ENCODE measurements around the gene KDM2B.

KDM2B gene

DNA sequence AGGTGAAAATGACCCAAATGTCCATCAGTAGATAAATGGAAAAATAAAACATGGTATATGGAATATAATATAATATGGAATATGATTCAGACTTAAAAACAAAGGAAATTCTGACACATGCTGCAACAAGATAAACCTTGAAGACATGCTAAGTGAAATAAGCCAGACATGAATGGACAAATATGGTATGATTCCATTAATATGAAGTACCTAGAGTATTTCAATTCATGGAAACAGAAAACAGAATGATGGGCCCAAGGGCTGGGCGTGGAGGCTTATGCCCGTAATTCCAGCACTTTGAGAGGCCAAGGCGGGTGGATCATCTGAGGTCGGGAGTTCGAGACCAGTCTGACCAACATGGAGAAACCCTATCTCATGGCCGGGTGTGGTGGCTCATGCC lies 22.8 kb upstream of the KDM2B start:
- no peak overlapping the region for H3K4me3 ChIP-seq (replicated peaks in 1 of 2; ENCODE audit: low read depth in 2 of 2, low read length in 2 of 2)
- DNase-seq (ENCODE audit: low read depth in 2 of 2), result no peak
- TF ChIP-seq, protein P1, sequence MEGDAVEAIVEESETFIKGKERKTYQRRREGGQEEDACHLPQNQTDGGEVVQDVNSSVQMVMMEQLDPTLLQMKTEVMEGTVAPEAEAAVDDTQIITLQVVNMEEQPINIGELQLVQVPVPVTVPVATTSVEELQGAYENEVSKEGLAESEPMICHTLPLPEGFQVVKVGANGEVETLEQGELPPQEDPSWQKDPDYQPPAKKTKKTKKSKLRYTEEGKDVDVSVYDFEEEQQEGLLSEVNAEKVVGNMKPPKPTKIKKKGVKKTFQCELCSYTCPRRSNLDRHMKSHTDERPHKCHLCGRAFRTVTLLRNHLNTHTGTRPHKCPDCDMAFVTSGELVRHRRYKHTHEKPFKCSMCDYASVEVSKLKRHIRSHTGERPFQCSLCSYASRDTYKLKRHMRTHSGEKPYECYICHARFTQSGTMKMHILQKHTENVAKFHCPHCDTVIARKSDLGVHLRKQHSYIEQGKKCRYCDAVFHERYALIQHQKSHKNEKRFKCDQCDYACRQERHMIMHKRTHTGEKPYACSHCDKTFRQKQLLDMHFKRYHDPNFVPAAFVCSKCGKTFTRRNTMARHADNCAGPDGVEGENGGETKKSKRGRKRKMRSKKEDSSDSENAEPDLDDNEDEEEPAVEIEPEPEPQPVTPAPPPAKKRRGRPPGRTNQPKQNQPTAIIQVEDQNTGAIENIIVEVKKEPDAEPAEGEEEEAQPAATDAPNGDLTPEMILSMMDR (IDR thresholded peaks at IDR 0.05; ENCODE audit: low read depth, low read length), result no peak

DNA sequence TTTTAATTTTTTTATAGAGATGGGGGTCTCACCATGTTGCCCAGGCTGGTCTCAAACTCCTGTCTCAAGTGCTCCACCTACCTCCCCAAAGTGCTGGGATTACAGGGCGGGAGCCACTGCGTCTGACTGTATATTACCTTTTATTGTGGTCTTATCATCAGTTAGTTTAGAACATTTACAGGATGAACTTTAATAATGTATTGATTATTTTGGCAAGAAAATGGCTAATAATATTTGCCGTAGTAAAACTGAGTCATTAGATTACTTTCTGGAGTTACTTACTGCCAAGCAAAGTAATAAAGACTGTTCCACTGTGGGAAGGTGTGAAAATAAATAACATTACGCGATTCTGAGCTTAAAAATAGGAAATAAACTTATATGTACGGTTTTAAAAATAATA lies 21.9 kb upstream of the KDM2B start:
- DNase-seq (ENCODE audit: low read depth in 2 of 2), result no peak
- TF ChIP-seq, protein P1 (IDR thresholded peaks at IDR 0.05; ENCODE audit: low read depth, low read length), result no peak
- no peak overlapping the region for H3K4me3 ChIP-seq (replicated peaks in 1 of 2; ENCODE audit: low read depth in 2 of 2, low read length in 2 of 2)

DNA sequence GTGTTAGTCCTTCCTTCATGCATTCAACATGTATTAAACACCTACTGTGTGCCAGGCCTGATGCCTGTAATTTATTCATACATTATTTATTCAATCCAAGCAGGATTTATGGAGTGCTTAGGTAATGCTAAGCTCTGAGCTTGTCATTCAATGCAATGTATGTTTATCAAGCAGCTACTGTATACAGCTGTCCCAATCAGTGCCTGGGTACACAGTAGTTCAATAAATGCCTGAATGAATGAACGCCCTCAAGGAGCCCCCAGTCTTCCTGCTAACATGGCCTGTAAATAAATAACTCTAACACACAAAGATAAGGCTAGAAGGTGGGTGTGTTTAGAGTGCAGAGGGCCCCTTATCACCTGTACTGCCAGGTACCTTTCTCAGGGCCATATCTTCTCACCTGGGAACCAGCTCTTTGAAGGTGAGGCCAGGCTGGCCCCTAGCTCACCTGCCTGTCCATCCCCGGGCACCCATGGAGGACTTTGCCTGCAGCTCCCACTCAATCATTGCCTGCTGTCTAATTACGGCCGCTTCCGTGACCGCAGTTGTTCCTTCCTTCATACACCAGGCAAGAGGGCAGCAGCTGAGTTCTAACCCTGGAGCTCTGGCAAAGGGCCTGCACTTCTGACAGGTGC lies 20.0 kb upstream of the KDM2B start:
- no peak for DNase-seq (ENCODE audit: low read depth in 2 of 2)
- H3K4me3 ChIP-seq (replicated peaks in 1 of 2; ENCODE audit: low read depth in 2 of 2, low read length in 2 of 2), result no peak overlapping the region
- TF ChIP-seq, protein P1 (IDR thresholded peaks at IDR 0.05; ENCODE audit: low read depth, low read length), result no peak

DNA sequence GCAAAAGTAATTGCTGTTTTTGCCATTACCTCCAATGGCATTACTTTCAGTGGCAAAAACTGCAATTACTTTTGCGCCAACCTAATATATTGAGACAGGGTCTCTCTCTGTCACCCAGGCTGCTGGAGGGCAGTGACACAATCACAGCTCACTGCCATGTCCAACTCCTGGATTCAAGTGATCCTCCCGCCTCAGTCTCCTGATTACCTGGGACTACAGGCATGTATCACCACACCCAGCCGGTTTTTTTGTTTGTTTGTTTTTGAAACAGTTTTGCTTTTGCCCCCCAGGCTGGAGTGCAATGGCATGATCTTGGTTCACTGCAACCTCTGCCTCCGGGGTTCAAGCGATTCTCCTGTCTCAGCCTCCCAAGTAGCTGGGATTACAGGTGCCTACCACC lies 15.7 kb upstream of the KDM2B start:
- TF ChIP-seq, protein P1 (IDR thresholded peaks at IDR 0.05; ENCODE audit: low read depth, low read length), result no peak
- no peak for DNase-seq (ENCODE audit: low read depth in 2 of 2)
- H3K4me3 ChIP-seq (replicated peaks in 1 of 2; ENCODE audit: low read depth in 2 of 2, low read length in 2 of 2), result no peak overlapping the region

DNA sequence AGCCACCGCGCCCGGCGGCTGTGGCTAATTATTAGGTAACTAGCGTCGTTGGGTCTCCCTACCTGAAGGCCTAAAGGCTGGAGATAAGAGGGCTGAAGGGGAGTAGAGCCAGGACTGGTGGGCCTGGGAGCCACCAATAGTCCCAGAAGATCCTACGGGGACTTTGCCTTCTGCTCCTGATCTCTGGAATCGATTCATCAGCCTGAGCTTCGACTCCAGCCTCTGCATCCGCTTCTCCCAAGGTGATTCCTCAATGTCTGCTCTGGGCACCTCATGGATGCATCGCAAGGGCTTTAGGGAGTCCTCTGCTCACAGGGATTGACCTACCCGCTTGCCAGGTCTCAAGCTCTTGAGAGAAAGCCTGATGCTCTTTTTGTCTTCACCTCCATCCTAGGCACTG lies 14.7 kb upstream of the KDM2B start:
- DNase-seq (ENCODE audit: low read depth in 2 of 2), result no peak
- H3K4me3 ChIP-seq (replicated peaks in 1 of 2; ENCODE audit: low read depth in 2 of 2, low read length in 2 of 2), result no peak overlapping the region
- TF ChIP-seq, protein P1 (IDR thresholded peaks at IDR 0.05; ENCODE audit: low read depth, low read length), result no peak

DNA sequence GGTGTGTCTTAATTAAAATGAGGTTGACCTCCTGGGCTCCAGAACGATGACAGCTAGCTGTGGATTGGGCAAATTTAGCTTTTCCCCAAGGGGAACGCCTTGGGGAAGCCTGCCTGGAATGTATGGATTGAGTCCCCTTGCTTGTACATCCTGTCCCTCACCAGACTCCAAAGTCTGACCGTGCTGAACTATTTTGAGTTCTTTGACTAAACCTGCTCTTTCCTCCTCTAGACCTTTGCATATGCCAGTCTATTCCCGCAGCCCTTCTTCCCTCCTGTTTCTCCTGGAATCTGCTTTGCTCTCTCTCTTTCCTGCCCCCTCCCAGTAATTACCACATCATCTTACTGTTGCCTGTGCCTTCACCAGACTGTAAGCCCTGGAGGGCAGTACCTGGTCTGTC lies 11.5 kb upstream of the KDM2B start:
- TF ChIP-seq, protein P1 (IDR thresholded peaks at IDR 0.05; ENCODE audit: low read depth, low read length), result no peak
- DNase-seq (ENCODE audit: low read depth in 2 of 2), result no peak
- H3K4me3 ChIP-seq (replicated peaks in 1 of 2; ENCODE audit: low read depth in 2 of 2, low read length in 2 of 2), result no peak overlapping the region

Measured in cardiac fibroblast (primary cell).